HG03066 (cell line): ENCODE data around the gene SNX6.
"Not testable (repeated sequence)": the region's sequence is repeated elsewhere in the genome, so short reads cannot be mapped to it uniquely, and the experiment has no call there.

ENCODE experiments used
- ATAC-seq: cut with Tn5 transposase; IDR thresholded peaks from one replicate; pipeline ENCODE4 v1.9.1; 2021; ENCODE audit warnings: low read depth; ENCODE audit not compliant: unreplicated experiment

SNX6 gene

DNA sequence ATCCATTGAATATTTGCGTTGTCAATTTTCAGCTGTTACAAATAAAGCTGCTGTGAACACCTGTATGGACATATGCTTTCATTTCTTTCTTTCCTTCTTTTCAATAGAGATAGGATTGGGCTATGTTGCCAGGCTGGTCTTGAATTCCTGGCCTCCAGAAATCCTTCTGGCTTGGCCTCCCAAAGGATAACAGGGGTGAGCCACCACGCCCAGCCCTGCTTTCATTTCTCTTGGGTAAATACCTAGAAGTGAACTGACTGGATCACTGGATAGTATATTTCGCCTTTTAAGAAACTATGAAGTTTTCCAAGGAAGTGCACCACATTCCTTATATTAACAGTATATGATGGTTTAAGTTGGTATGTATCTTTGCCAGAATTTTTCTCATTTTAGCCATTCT, 58.2 kb downstream of the SNX6 start:
- no peak for ATAC-seq

DNA sequence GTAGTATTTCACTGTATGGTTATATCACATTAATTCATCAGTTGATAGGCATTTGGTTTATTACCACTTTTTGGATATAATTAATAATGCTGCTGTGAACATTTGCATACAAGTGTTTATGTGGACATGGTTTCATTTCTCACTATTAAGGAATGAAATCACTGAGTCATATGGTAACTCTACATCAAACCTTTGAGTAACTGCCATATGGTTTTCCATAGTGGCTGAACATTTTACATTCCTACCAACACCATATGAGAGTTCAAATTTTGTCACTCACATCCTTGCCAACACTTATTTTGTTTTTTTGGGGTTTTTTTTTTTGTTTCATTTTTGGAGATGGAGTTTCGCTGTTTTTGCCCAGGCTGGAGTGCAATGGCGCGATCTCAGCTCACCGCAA, 60.2 kb downstream of the SNX6 start:
- ATAC-seq: no peak

DNA sequence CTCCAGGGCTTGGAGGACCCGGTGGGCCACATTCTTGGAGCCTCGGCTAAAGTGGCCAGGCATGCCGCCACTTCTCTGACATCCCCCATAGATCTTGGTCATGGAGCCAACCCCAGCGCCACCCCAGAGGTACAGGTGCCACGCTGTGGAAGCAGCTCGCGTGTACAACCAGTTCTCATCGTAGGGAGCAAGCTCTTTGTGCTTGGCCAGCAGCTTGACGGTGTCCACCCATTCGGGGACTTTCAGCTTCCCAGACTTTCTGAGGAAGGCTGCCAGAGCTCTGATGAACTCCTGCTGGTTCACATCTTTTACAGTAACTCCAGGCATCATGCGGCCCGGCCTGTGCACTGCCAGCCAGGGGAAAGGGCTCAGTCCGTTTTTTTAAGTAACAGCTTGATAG, 61.1 kb downstream of the SNX6 start:
- no peak for ATAC-seq

DNA sequence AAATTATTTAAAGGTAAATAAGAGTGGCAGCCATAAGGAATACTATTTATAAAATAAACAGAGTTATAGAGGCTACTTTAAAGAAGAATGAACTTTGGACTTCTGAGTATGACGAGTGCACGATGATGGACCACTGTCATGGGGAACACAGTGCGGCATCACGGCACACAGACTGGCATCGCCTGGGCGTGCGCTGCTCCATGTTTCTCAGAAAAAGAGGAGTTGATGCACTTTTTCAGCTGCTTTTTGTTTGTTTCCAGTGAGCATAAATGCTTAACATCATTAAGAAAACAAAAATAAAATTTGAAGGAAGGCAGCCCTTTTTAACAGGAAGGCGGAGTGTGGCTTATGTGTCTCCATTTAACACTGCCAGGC, 67.2 kb downstream of the SNX6 start:
- no peak for ATAC-seq

DNA sequence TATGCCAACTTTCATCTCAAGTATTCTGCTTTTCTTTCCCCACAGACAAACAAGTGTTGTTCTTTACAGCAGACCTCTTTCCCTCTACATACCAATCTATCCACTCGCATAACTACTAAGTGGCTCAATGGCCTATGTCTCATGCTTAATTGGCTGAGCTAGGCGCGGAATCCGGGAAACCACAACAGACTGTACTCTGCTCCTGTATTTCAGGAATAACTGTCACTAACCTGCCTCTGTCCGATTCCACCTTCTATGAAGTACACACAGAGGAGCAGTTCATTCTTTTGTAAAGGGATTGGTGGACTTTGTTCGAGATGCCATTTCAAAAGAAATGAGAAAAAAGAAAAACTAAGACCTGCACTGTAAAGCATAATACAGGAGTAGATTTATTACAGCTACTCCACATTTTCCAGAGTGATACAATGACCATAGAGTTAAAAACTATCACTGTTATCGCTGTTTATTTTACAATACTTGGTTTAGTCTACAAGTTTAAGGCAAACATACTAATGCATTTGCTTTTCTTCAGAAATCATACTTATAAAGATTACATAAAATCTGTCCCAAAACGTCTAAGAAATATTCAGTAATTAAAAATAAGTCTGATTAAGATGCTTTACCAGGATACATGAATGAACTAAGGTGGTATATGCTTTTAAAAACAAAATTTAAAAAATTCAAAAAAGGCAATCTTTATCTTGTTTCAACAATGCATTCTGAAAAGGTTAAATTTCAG, 67.7 kb downstream of the SNX6 start:
- not testable (repeated sequence) for ATAC-seq

DNA sequence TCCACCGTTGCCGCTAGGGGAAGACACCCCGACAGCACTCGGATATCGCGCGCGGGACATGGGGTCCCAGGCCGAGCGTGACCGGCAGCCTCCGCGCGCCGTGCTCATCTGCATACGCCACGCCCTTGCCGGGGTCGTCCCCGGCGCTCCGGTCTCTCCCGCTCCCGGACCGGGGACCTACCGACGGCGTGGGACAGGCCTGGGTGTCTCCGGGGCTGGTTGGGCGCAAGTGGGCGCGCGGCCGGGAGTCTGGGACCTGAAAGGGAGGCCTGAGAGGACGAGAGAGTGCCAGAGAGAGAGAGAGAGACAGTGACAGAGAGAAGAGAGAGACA, 73.5 kb downstream of the SNX6 start:
- ATAC-seq: peak; percentile 47

DNA sequence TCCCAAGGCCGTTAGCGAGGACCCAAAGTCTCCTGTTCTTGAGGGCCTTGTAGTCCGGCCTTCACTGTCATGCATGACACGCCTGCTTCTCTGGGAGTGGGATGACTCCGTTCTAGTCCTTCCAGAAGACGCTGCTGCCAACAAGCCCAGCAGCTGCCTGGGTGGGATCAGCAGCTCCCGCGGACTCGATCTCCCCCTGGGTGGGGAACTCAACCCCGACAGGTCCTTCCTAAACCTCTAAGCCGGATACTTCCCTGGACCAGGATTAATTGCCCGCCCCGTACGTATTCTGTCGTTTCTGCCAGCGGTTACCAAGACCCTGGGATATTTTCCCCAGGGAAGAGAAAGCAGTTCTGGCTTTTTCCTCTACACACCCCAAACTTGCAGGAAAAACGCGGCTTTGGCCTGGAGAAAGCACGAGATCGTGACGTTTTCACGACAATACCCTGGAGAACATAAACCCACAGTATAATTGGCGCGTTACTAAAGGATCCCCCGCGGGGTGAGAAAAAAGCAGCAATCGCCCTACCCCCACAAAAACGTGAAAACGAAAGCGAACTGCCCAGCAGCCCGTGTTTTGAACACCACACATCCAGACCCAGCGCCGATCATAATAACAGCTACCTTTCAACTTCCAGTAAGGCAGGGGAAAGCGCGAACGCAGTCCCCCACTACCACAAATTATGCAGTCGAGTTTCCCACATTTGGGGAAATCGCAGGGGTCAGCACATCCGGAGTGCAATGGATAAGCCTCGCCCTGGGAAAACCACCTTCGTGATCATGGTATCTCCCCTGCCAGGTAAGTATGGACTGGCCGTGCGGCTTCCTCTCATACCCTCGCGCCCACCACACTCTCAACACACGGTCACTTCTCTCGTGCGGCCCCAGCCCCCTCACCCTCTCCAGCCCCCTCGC, 74.1 kb downstream of the SNX6 start:
- ATAC-seq: peak; percentile 75

DNA sequence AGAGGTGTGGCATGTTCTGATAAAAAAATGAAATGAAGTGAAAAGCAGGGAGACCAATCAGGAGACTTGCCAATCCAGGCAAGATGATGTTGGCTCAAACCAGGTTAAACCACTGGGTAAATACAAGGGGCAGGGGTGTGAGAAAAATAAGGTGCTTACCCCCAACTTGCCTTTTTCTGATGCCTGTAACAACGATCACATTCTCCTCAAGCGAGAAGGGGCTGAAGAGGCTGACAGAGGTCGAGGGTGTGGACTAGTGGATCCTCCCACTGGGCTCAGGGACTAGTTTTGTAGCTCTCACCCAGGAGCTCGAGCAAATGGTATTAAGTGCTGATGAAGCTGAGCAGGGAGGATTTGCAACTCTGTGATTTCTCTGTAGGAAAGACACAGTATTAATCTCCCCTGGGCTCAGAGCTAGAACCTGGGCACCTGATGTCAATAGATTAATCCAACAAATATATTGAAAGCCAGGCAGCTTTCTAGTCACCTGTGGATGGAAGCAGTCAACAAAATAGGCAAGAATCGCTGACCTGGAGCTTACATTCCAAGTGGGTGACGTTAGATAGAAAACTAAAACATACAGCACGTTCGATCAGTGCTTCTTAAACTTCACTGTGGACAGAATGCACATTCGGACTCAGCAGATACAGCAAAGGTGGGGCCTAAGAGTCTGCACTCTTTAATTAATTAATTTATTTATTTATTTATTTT, 75.3 kb downstream of the SNX6 start:
- no peak for ATAC-seq

DNA sequence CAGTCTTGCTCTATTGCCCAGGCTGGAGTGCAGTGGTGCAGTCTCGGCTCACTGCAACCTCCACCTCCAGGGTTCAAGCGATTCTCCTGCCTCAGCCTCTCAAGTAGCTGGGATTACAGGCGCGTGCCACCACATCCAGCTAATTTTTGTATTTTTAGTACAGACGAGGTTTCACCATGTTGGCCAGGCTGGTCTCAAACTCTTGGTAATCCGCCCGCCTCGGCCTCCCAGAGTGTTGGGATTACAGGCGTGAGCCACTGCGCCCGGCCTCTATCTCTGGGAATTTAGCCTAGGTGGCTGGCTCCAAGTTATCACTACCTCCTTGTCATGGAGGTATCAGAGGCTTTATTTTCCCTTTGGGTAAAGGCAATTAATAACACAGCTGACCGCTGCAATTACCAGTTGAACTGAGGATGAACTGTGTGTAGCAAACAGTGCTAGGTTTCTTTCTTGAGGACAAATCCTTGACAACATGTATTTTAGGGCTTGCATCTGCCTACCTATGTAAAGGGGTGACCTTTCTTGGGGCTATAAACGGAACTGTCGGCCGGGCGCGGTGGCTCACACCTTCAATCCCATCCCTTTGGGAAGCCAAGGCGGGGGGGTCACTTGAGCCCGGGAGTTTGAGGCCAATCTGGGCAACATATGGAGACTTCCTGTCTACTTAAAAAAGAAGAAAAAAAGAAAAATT, 80.5 kb downstream of the SNX6 start:
- ATAC-seq: not testable (repeated sequence)

DNA sequence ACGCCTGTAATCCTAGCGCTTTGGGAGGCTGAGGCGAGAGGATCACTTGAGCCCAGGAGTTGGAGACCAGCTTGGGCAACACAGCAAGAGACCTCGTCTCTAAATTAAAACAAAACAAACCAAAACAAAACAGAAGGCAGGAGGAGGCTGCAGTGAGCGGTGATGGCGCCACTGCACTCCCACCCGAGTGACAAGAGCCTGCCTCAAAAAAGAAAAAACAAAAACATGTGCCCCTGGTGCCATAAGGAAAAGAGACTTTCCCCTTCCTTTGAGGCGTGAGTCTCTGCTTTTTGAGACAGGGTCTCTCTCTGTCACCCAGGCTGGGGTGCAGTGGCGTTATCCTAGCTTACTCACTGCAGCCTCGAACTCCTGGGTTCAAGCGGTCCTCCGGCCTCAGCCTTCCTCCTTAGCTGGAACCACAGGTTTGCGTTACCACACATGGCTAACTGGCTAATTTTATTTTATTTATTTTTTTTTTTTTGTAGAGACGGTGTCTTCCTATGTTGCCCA, 81.4 kb downstream of the SNX6 start:
- ATAC-seq: no peak

DNA sequence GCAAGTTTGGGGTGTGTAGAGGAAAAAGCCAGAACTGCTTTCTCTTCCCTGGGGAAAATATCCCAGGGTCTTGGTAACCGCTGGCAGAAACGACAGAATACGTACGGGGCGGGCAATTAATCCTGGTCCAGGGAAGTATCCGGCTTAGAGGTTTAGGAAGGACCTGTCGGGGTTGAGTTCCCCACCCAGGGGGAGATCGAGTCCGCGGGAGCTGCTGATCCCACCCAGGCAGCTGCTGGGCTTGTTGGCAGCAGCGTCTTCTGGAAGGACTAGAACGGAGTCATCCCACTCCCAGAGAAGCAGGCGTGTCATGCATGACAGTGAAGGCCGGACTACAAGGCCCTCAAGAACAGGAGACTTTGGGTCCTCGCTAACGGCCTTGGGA, 82.8 kb downstream of the SNX6 start:
- peak; percentile 22 for ATAC-seq

DNA sequence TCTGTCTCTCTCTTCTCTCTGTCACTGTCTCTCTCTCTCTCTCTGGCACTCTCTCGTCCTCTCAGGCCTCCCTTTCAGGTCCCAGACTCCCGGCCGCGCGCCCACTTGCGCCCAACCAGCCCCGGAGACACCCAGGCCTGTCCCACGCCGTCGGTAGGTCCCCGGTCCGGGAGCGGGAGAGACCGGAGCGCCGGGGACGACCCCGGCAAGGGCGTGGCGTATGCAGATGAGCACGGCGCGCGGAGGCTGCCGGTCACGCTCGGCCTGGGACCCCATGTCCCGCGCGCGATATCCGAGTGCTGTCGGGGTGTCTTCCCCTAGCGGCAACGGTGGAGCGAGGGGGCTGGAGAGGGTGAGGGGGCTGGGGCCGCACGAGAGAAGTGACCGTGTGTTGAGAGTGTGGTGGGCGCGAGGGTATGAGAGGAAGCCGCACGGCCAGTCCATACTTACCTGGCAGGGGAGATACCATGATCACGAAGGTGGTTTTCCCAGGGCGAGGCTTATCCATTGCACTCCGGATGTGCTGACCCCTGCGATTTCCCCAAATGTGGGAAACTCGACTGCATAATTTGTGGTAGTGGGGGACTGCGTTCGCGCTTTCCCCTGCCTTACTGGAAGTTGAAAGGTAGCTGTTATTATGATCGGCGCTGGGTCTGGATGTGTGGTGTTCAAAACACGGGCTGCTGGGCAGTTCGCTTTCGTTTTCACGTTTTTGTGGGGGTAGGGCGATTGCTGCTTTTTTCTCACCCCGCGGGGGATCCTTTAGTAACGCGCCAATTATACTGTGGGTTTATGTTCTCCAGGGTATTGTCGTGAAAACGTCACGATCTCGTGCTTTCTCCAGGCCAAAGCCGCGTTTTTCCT, 83.4 kb downstream of the SNX6 start:
- ATAC-seq: peak; percentile 74

DNA sequence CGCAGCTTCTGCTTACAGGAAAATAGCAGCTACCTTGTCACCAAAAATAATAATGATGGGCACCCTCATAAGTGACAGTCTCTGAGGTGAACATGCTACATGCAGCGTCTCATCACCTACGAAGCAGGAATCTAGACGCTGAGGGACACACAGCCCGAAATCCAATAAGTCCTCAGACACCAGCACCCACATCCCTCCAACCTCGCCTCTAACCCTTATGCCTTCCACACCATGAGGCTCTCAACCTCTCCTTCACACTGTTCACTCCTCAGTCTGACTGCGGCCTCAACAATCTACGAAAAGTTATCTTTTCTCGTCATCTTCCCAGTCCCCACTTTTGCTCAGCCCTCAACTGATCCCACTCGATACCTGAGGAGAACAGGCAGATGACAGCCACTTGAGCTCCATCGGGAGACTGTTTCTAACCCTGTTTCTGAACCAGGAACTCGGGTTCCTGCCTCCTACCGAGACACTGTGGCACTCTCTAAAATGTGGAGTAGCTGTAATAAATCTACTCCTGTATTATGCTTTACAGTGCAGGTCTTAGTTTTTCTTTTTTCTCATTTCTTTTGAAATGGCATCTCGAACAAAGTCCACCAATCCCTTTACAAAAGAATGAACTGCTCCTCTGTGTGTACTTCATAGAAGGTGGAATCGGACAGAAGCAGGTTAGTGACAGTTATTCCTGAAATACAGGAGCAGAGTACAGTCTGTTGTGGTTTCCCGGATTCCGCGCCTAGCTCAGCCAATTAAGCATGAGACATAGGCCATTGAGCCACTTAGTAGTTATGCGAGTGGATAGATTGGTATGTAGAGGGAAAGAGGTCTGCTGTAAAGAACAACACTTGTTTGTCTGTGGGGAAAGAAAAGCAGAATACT, 89.5 kb downstream of the SNX6 start:
- ATAC-seq: not testable (repeated sequence)

DNA sequence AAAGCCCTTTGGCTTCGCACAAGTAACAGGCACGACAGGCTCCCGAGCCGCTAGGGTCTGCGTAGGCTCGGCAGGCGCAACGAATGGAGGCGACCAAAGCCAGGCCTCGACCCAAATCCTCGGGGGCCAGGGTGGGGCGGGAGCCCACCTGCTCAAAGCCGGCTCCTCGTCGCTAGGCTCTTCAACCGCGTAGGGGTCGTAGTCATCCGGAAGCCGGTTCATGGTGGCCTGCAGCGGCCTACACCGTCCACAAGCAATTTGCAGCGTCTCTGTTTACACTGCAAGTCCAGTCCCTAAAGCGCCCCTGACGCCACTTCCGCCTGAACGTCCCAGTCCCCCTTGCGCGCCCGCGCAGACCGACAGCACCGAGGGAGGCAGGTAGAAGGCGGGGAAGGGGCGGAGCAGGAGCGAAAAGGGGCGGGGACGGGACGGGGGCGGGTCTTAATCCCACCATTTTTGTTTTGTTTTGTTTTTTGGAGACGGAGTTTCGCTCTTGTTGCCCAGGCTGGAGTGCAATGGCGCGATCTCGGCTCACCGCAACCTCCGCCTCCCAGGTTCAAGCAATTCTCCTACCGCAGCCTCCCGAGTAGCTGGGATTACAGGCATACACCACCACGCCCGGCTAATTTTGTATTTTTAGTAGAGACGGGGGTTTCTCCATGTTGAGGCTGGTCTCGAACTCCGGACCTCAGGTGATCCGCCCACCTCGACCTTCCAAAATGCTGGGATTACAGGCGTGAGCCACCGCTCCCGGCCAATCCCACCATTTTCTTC, 90.4 kb downstream of the SNX6 start, which contains the start of gene EAPP:
Gene EAPP, minus strand, starts transcription at position 295 of the 774 bp plus-strand sequence. Its CDS starts 73 bp downstream, at position 222.
- ATAC-seq: peak; percentile 100

DNA sequence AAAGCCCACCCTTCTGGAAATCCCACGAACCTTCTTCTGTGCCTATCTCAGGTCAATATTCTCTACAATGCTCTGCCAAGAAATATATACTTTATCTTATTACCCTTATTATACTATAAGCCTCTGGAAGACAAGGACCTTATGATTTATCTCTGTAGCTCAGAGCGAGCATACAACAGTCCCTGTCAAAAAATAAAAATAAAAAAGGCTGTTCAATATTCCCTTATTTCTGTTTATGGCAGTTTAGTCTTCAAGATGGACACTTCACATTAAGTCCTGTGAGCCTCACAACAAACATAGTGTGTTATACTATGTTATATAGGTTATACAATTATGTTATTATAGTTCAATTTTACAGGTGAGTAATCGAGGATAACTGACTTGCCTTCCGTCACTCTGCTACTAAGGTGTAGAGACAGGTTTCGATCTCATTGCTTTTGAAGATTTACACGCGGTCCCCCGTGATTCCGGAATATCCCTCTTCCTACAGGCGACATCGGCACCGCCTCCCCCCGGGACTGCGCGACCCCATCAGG, 91.0 kb downstream of the SNX6 start:
- ATAC-seq: peak; percentile 14

DNA sequence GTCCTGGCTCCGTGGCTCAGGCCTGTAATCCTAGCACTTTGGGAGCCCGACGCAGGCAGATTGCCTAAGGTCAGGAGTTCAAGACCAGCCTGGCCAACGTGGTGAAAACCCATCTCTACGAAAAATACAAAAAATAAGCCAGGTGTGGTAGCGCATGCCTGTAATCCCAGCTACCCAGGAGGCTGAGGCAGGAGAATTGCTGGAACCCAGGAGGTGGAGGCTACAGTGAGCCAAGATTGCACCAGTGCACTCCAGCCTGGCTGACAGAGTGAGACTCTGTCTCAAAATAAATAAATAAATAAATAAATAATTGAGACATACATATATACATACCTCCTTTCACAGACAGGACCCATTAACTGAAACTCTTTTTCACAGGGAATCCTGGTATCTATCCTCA, 91.9 kb downstream of the SNX6 start:
- ATAC-seq: not testable (repeated sequence)

DNA sequence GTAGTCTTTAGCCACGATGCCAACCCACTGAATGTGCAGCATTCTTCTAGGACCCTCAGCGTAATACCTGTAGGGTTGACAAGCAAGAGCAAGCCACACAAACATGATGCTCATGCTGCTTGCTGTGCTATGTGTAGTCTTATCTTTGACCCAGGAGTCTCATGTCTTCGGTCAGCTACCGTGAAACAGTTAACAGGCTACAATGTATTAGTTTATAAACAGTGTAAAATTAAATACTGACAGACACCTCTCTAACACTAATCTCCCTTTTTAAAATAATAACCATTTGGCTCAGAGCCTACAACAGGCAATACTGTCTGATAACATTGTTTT, 92.3 kb downstream of the SNX6 start:
- ATAC-seq: no peak
